Spleen (tissue), 7 donors: Measurements from ENCODE around the gene MPPED2.

ENCODE experiments used
- POLR2A ChIP-seq, 3 donors: fragments of 450-650 bp; IDR thresholded peaks; one replicate each; pipeline ENCODE4 v1.5.1; 2017; ENCODE audit warnings: antibody characterized with exemption in 3 of 3, mild to moderate bottlenecking in 1 of 3
- POLR2AphosphoS5 ChIP-seq, 3 donors: sonication (generic); formaldehyde crosslinking; IDR thresholded peaks; one replicate each; pipeline ENCODE4 v1.5.1; 2017; ENCODE audit warnings: antibody characterized with exemption in 3 of 3
- TF ChIP-seq, protein P1 (sequence below), 11 experiments: fragments of 200-600 bp in 7 of 11; fragments of 450-650 bp in 4 of 11; sonication (generic) in 4 of 11; IDR thresholded peaks in 8 of 11; conservative IDR thresholded peaks in 3 of 11; 1 replicate in 7 of 11; 2 replicates in 4 of 11; pipeline versions ENCODE4 v1.4.0 to v1.8.0; 2016 to 2021; ENCODE audit warnings: antibody characterized with exemption in 11 of 11, inconsistent platforms in 4 of 11, mild to moderate bottlenecking in 1 of 11
- donor health status: DM: no; HTN: no; CAD: no; lungs with moderate emphysema.
- donor health status: DM: no; HTN: no; CAD: no.
- donor health status: DM: no; HTN: no; CAD: no.

DNA sequence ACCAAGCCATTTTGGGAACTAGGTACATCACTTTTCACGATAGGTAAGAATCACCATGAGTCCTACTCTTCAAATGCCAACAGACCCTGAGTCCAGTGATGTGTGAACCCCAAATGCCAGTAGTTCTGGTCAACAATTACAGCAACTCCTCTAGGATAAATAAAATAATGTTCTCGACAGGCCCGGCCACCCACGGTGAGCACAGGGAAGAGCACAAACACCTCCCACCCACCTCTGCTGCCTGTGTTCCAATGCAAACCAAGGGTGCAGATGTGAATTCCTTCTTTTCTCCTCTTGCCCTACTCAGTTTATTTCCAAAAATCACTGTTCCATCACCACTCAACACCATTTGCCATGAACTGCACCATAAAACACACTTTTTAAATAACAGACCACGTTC lies 33.3 kb downstream of the MPPED2 start:
- TF ChIP-seq, protein P1, sequence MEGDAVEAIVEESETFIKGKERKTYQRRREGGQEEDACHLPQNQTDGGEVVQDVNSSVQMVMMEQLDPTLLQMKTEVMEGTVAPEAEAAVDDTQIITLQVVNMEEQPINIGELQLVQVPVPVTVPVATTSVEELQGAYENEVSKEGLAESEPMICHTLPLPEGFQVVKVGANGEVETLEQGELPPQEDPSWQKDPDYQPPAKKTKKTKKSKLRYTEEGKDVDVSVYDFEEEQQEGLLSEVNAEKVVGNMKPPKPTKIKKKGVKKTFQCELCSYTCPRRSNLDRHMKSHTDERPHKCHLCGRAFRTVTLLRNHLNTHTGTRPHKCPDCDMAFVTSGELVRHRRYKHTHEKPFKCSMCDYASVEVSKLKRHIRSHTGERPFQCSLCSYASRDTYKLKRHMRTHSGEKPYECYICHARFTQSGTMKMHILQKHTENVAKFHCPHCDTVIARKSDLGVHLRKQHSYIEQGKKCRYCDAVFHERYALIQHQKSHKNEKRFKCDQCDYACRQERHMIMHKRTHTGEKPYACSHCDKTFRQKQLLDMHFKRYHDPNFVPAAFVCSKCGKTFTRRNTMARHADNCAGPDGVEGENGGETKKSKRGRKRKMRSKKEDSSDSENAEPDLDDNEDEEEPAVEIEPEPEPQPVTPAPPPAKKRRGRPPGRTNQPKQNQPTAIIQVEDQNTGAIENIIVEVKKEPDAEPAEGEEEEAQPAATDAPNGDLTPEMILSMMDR (IDR thresholded peaks at IDR 0.05 in 8 of 11, conservative IDR thresholded peaks at IDR 0.05 in 3 of 11) = no peak
- no peak for TF ChIP-seq POLR2A (IDR thresholded peaks at IDR 0.05)
- TF ChIP-seq POLR2AphosphoS5 (IDR thresholded peaks at IDR 0.05) = no peak
